ENCODE results near the gene RER1. TPM values are rescaled to one million over a fixed set of nuclear protein-coding genes. Genes with fewer than 3 reads are reported as not detected.

RER1 gene
- total RNA-seq, 1 donor from 2014 or later: 49.6 TPM

- H3K4me3 ChIP-seq: no peak overlapping the region
- H3K36me3 ChIP-seq: no peaks in the 10 kb centered on the region
- H3K27me3 ChIP-seq: no peaks in the 10 kb centered on the region
- no peak for DNase-seq (ENCODE audit: extremely low spot score in 2 of 2)
- no peaks in the 10 kb centered on the region for H3K9me3 ChIP-seq
- intact Hi-C loops (cut with DNase I): loop anchor here (5.0 to 10.0 kb wide), 4 partner anchors 226 to 998 kb away; partner anchors contain the start of gene TTC34
- H3K4me1 ChIP-seq: peaks cover 9% of the 10 kb centered on the region
- TF ChIP-seq POLR2AphosphoS5 (IDR thresholded peaks at IDR 0.05; ENCODE audit: insufficient read depth in 1 of 2, low read depth in 1 of 2): no peak
- no peak for TF ChIP-seq POLR2A (IDR thresholded peaks at IDR 0.05)
- TF ChIP-seq CTCF (IDR thresholded peaks at IDR 0.05): no peak
- no peak overlapping the region for H3K27ac ChIP-seq
Measured at GRCh38 chr1:2418791-2419320, 27.2 kb downstream of the RER1 start.

GRCh38 chr1:2419416-2419815 lies 27.8 kb downstream of the RER1 start:
- intact Hi-C loops (cut with DNase I): loop anchor here (5.0 to 10.0 kb wide), 4 partner anchors 225 to 998 kb away; partner anchors contain the start of gene TTC34
- no peaks in the 10 kb centered on the region for H3K9me3 ChIP-seq
- no peaks in the 10 kb centered on the region for H3K36me3 ChIP-seq
- H3K4me3 ChIP-seq: no peak overlapping the region
- TF ChIP-seq POLR2AphosphoS5 (IDR thresholded peaks at IDR 0.05; ENCODE audit: insufficient read depth in 1 of 2, low read depth in 1 of 2): no peak
- TF ChIP-seq POLR2A (IDR thresholded peaks at IDR 0.05): no peak
- TF ChIP-seq CTCF (IDR thresholded peaks at IDR 0.05): no peak
- peaks cover 3% of the 10 kb centered on the region for H3K4me1 ChIP-seq
- no peak for DNase-seq (ENCODE audit: extremely low spot score in 2 of 2)
- no peaks in the 10 kb centered on the region for H3K27me3 ChIP-seq
- H3K27ac ChIP-seq: no peak overlapping the region

GRCh38 chr1:2422523-2422922 lies 30.9 kb downstream of the RER1 start:
- no peaks in the 10 kb centered on the region for H3K27me3 ChIP-seq
- no peak overlapping the region for H3K27ac ChIP-seq
- peaks cover 2% of the 10 kb centered on the region for H3K4me1 ChIP-seq
- TF ChIP-seq CTCF (IDR thresholded peaks at IDR 0.05) (no peak), POLR2A (IDR thresholded peaks at IDR 0.05) (no peak), POLR2AphosphoS5 (IDR thresholded peaks at IDR 0.05; ENCODE audit: insufficient read depth in 1 of 2, low read depth in 1 of 2) (no peak)
- H3K4me3 ChIP-seq: no peak overlapping the region
- no peaks in the 10 kb centered on the region for H3K9me3 ChIP-seq
- intact Hi-C loops (cut with DNase I): no loop called here
- DNase-seq (ENCODE audit: extremely low spot score in 2 of 2): no peak
- no peaks in the 10 kb centered on the region for H3K36me3 ChIP-seq

GRCh38 chr1:2425892-2426291 lies 34.3 kb downstream of the RER1 start:
- TF ChIP-seq CTCF (IDR thresholded peaks at IDR 0.05) (no peak), POLR2A (IDR thresholded peaks at IDR 0.05) (no peak), POLR2AphosphoS5 (IDR thresholded peaks at IDR 0.05; ENCODE audit: insufficient read depth in 1 of 2, low read depth in 1 of 2) (no peak)
- Histone ChIP-seq H3K27ac (no peak overlapping the region), H3K27me3 (no peaks in the 10 kb centered on the region), H3K4me3 (no peak overlapping the region), H3K36me3 (no peaks in the 10 kb centered on the region), H3K9me3 (no peaks in the 10 kb centered on the region), H3K4me1 (peaks cover 10% of the 10 kb centered on the region)
- DNase-seq (ENCODE audit: extremely low spot score in 2 of 2): no peak
- intact Hi-C loops (cut with DNase I): no loop called here

- no peak overlapping the region for H3K4me3 ChIP-seq
- H3K27ac ChIP-seq: no peak overlapping the region
- peaks cover 13% of the 10 kb centered on the region for H3K4me1 ChIP-seq
- TF ChIP-seq CTCF (IDR thresholded peaks at IDR 0.05) (no peak), POLR2A (IDR thresholded peaks at IDR 0.05) (no peak), POLR2AphosphoS5 (IDR thresholded peaks at IDR 0.05; ENCODE audit: insufficient read depth in 1 of 2, low read depth in 1 of 2) (no peak)
- H3K27me3 ChIP-seq: no peaks in the 10 kb centered on the region
- DNase-seq (ENCODE audit: extremely low spot score in 2 of 2): no peak
- intact Hi-C loops (cut with DNase I): no loop called here
- H3K36me3 ChIP-seq: no peaks in the 10 kb centered on the region
- H3K9me3 ChIP-seq: no peaks in the 10 kb centered on the region
Measured at GRCh38 chr1:2426540-2426939, 34.9 kb downstream of the RER1 start.

Data from vagina (tissue), 2 donors.